ENCODE results near the gene NLGN1. TPM values are rescaled to one million over a fixed set of nuclear protein-coding genes. Genes with fewer than 3 reads are reported as not detected.
"Not testable (repeated sequence)": the region's sequence is repeated elsewhere in the genome, so short reads cannot be mapped to it uniquely, and the experiment has no call there.

The NLGN1 gene
- total RNA-seq, 4 donors from 2014 or later, result 21.6 to 50.7 (median 30.4) TPM

DNA sequence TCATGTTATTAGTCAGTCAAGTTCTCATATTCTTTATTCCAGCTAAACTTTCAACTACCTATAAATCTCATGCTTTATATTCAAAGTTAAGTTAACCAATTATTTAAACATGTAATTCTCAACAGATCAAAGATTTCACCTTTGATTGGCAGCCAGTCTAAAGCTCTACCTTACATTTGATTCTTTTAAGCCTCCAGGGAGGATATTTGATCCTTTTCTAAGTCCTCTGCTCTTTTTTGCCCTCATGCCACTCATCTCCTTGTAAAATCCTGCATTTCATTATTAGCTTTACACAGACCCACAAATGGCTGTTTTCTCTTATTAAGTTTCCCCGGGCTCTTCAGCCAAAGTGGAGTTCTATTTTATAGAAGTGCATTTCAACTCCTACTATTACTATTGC is 134.1 kb downstream of the NLGN1 start:
- Histone ChIP-seq H3K4me3 (no peak overlapping the region), H3K9me3 (peaks cover 0 to 23% (median 2%) of the 10 kb centered on the region in 4 donors), H3K27ac (no peak overlapping the region), H3K36me3 (no peaks in the 10 kb centered on the region), H3K4me1 (no peaks in the 10 kb centered on the region), H3K27me3 (no peaks in the 10 kb centered on the region)
- WGBS, 2 donors, result 75 to 85% methylated on average over 1 of the region's 1 CpG
- TF ChIP-seq CTCF (IDR thresholded peaks at IDR 0.05) (no peak), EP300 (IDR thresholded peaks at IDR 0.05) (no peak), POLR2A (IDR thresholded peaks at IDR 0.05) (no peak)
- no peak for DNase-seq (ENCODE audit: low spot score in 2 of 2)

DNA sequence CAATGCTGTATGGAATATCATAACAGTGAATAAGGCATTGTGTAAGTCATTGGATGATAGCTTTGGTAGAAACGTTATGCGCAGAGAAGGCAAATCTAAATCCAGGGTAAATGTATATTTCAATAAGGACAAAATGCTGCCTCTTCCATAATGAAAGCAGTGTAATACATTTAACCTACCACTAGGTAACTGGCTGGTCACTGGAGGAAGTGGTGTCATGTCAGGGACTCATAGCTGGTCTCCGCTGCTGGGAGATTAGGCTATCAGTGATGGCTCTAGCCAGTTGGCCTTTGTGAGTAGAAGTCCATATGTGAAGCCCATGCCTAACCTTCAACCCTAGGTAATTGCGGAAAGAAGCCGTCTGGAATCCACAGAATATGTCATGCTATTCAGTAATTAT is 140.9 kb downstream of the NLGN1 start:
- Histone ChIP-seq H3K27ac (no peak overlapping the region), H3K27me3 (no peaks in the 10 kb centered on the region)

DNA sequence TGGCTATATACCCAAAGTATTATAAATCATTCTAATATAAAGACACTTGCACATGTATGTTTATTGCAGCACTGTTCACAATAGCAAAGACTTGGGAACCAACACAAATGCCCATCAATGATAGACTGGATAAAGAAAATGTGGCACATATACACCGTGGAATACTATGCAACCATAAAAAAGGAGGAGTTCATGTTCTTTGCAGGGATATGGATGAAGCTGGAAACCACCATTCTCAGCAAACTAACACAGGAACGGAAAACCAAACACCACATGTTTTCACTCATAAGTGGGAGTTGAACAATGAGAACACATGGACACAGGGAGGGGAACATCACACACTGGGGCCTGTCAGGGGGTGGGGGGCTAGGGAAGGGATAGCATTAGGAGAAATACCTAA is 148.0 kb downstream of the NLGN1 start:
- not testable (repeated sequence) for H3K36me3 ChIP-seq

More for the DNA sequence above, 140.9 kb downstream of the NLGN1 start:
- Histone ChIP-seq H3K4me1 (no peaks in the 10 kb centered on the region), H3K9me3 (no peaks in the 10 kb centered on the region), H3K36me3 (no peaks in the 10 kb centered on the region), H3K4me3 (no peak overlapping the region)
- 89 to 90% methylated on average over 5 of the region's 5 CpGs for WGBS, 2 donors
- DNase-seq (ENCODE audit: low spot score in 2 of 2), result no peak
- TF ChIP-seq POLR2A (IDR thresholded peaks at IDR 0.05) (no peak), CTCF (IDR thresholded peaks at IDR 0.05) (no peak), EP300 (IDR thresholded peaks at IDR 0.05) (no peak)

GRCh38 chr3:173547070-173547469 is 149.5 kb downstream of the NLGN1 start:
- WGBS, 2 donors, result 75 to 76% methylated on average over 6 of the region's 6 CpGs
- no peaks in the 10 kb centered on the region for H3K36me3 ChIP-seq
- H3K27me3 ChIP-seq, result no peaks in the 10 kb centered on the region
- no peak for DNase-seq (ENCODE audit: low spot score in 2 of 2)
- no peak overlapping the region for H3K4me3 ChIP-seq
- H3K27ac ChIP-seq, result no peak overlapping the region
- TF ChIP-seq EP300 (IDR thresholded peaks at IDR 0.05), result no peak
- no peak for TF ChIP-seq POLR2A (IDR thresholded peaks at IDR 0.05)
- H3K9me3 ChIP-seq, result no peaks in the 10 kb centered on the region
- no peaks in the 10 kb centered on the region for H3K4me1 ChIP-seq

More for the DNA sequence above, 148.0 kb downstream of the NLGN1 start:
- H3K27ac ChIP-seq; DNase-seq (ENCODE audit: low spot score in 2 of 2); H3K9me3 ChIP-seq; H3K27me3 ChIP-seq; H3K4me1 ChIP-seq; H3K4me3 ChIP-seq: not testable (repeated sequence)
- WGBS, 2 donors, result 92 to 100% methylated on average over 2 of the region's 2 CpGs

DNA sequence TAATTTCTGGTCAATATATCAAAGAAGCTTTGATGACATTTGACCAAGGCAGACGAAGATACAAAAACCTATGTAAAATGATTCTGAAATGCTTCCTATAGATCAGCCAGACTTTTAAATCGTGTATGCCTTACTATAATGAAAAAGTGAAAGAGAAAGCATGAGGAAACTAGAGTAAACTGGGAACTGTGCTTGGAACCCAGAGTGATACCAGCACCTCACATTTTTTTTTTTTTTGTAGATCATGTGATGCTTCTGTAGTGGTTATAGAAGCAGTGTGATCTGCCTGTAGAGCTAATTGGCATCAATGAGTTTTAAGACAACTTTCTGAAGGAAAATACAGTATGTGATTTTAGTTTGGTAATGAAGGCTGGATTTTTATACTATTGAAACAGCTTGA is 150.7 kb downstream of the NLGN1 start:
- TF ChIP-seq POLR2A (IDR thresholded peaks at IDR 0.05) (no peak), CTCF (IDR thresholded peaks at IDR 0.05) (no peak), EP300 (IDR thresholded peaks at IDR 0.05) (no peak)
- Histone ChIP-seq H3K36me3 (no peaks in the 10 kb centered on the region), H3K4me3 (peak overlapping the region in 1 of 4 donors; percentile 15), H3K27ac (no peak overlapping the region), H3K27me3 (no peaks in the 10 kb centered on the region), H3K4me1 (no peaks in the 10 kb centered on the region), H3K9me3 (no peaks in the 10 kb centered on the region)
- DNase-seq (ENCODE audit: low spot score in 2 of 2), result no peak
- 53 to 55% methylated on average over 2 of the region's 2 CpGs for WGBS, 2 donors

GRCh38 chr3:173552526-173552925 is 155.0 kb downstream of the NLGN1 start:
- no peak for DNase-seq (ENCODE audit: low spot score in 2 of 2)
- Histone ChIP-seq H3K4me1 (no peaks in the 10 kb centered on the region), H3K4me3 (no peak overlapping the region), H3K27ac (no peak overlapping the region), H3K9me3 (no peaks in the 10 kb centered on the region), H3K27me3 (no peaks in the 10 kb centered on the region), H3K36me3 (no peaks in the 10 kb centered on the region)
- WGBS, 2 donors, result 57 to 60% methylated on average over 4 of the region's 4 CpGs
- TF ChIP-seq POLR2A (IDR thresholded peaks at IDR 0.05), result no peak
- TF ChIP-seq EP300 (IDR thresholded peaks at IDR 0.05), result no peak
- no peak for TF ChIP-seq CTCF (IDR thresholded peaks at IDR 0.05)
